GM21381 (cell line): Measurements from ENCODE around the gene PRKN.

Experiments used
- ATAC-seq: cut with Tn5 transposase; IDR thresholded peaks from one replicate; pipeline ENCODE4 v1.9.1; 2021; ENCODE audit warnings: mild to moderate bottlenecking, moderate library complexity; ENCODE audit not compliant: unreplicated experiment

The PRKN gene

GRCh38 chr6:161379834-161380582, 1347.6 kb downstream of the PRKN start:
- no peak for ATAC-seq

GRCh38 chr6:161378115-161378514, 1349.5 kb downstream of the PRKN start:
- ATAC-seq: no peak

GRCh38 chr6:161377116-161377515, 1350.5 kb downstream of the PRKN start:
- ATAC-seq: no peak

GRCh38 chr6:161376367-161376766, 1351.2 kb downstream of the PRKN start:
- ATAC-seq: no peak

GRCh38 chr6:161374971-161375873, 1352.3 kb downstream of the PRKN start:
- ATAC-seq: no peak

- no peak for ATAC-seq
Observed at GRCh38 chr6:161373905-161374451, 1353.6 kb downstream of the PRKN start.

GRCh38 chr6:161372422-161372793, 1355.2 kb downstream of the PRKN start:
- ATAC-seq: no peak

GRCh38 chr6:161370880-161371279, 1356.7 kb downstream of the PRKN start:
- ATAC-seq: peak; percentile 90

GRCh38 chr6:161369339-161369738, 1358.2 kb downstream of the PRKN start:
- ATAC-seq: no peak

GRCh38 chr6:161368514-161368913, 1359.1 kb downstream of the PRKN start:
- ATAC-seq: no peak

GRCh38 chr6:161367472-161367871, 1360.1 kb downstream of the PRKN start:
- no peak for ATAC-seq

GRCh38 chr6:161366301-161366923, 1361.2 kb downstream of the PRKN start:
- no peak for ATAC-seq

- no peak for ATAC-seq
Observed at GRCh38 chr6:161365633-161366032, 1361.9 kb downstream of the PRKN start.

- no peak for ATAC-seq
Observed at GRCh38 chr6:161363286-161363685, 1364.3 kb downstream of the PRKN start.

GRCh38 chr6:161362266-161362665, 1365.3 kb downstream of the PRKN start:
- ATAC-seq: no peak

GRCh38 chr6:161361529-161361928, 1366.0 kb downstream of the PRKN start:
- no peak for ATAC-seq

- ATAC-seq: no peak
Observed at GRCh38 chr6:161360520-161360919, 1367.0 kb downstream of the PRKN start.

- no peak for ATAC-seq
Observed at GRCh38 chr6:161359618-161359945, 1368.0 kb downstream of the PRKN start.

GRCh38 chr6:161356167-161356854, 1371.3 kb downstream of the PRKN start:
- no peak for ATAC-seq

- no peak for ATAC-seq
Observed at GRCh38 chr6:161355696-161356095, 1371.9 kb downstream of the PRKN start.

- ATAC-seq: no peak
Observed at GRCh38 chr6:161354956-161355355, 1372.6 kb downstream of the PRKN start.
